WERI-Rb-1 (cell line): ENCODE results near the gene SMOC2.

Experiments used
- DNase-seq: peaks from one replicate; pipeline ENCODE4 v3.0.0-alpha.2; 2020
- H3K27ac ChIP-seq: fragments of 250-450 bp; sonication (Bioruptor Pico); 2 replicates; pipeline ENCODE4 v1.5.1; 2020; ENCODE audit warnings: mild to moderate bottlenecking, moderate library complexity
- H3K27me3 ChIP-seq: fragments of 250-450 bp; sonication (Bioruptor Pico); 2 replicates; pipeline ENCODE4 v1.5.1; 2021; ENCODE audit warnings: mild to moderate bottlenecking, low read depth, moderate library complexity; ENCODE audit not compliant: insufficient read depth, severe bottlenecking
- H3K36me3 ChIP-seq: fragments of 250-450 bp; sonication (Bioruptor Pico); 2 replicates; pipeline ENCODE4 v1.5.1; 2020; ENCODE audit warnings: mild to moderate bottlenecking, moderate library complexity
- H3K4me3 ChIP-seq: 2 replicates; pipeline ENCODE4 v1.5.1; 2011; ENCODE audit warnings: low read depth, mild to moderate bottlenecking, control low read depth, low read length
- H3K9me3 ChIP-seq: fragments of 250-450 bp; sonication (Bioruptor Pico); 2 replicates; pipeline ENCODE4 v1.5.1; 2021; ENCODE audit warnings: mild to moderate bottlenecking, moderate library complexity; ENCODE audit not compliant: severe bottlenecking
- CTCF ChIP-seq: IDR thresholded peaks from 2 replicates; pipeline ENCODE4 v1.5.1; 2011; ENCODE audit warnings: low read depth, mild to moderate bottlenecking, control low read depth, inconsistent platforms, low read length

SMOC2 gene

GRCh38 chr6:168584249-168584648 is 143.3 kb downstream of the SMOC2 start:
- H3K27me3 ChIP-seq: no peaks in the 10 kb centered on the region
- H3K36me3 ChIP-seq: no peaks in the 10 kb centered on the region
- H3K9me3 ChIP-seq: no peaks in the 10 kb centered on the region
- H3K27ac ChIP-seq: no peak overlapping the region
- H3K4me3 ChIP-seq: no peak overlapping the region
- TF ChIP-seq CTCF: no peak
- no peak for DNase-seq

GRCh38 chr6:168584671-168585070 is 143.7 kb downstream of the SMOC2 start:
- Histone ChIP-seq H3K9me3 (no peaks in the 10 kb centered on the region), H3K36me3 (no peaks in the 10 kb centered on the region), H3K4me3 (no peak overlapping the region), H3K27me3 (no peaks in the 10 kb centered on the region), H3K27ac (no peak overlapping the region)
- TF ChIP-seq CTCF: no peak
- DNase-seq: no peak

GRCh38 chr6:168585441-168585840 is 144.5 kb downstream of the SMOC2 start:
- DNase-seq: no peak
- Histone ChIP-seq H3K4me3 (no peak overlapping the region), H3K36me3 (no peaks in the 10 kb centered on the region), H3K27ac (no peak overlapping the region), H3K27me3 (no peaks in the 10 kb centered on the region), H3K9me3 (no peaks in the 10 kb centered on the region)
- no peak for TF ChIP-seq CTCF

- Histone ChIP-seq H3K36me3 (no peaks in the 10 kb centered on the region), H3K4me3 (no peak overlapping the region), H3K9me3 (no peaks in the 10 kb centered on the region), H3K27me3 (no peaks in the 10 kb centered on the region), H3K27ac (no peak overlapping the region)
- TF ChIP-seq CTCF: no peak
- DNase-seq: no peak
These were observed 148.3 kb downstream of the SMOC2 start for GRCh38 chr6:168589275-168589674.

- TF ChIP-seq CTCF: no peak
- H3K27me3 ChIP-seq: no peaks in the 10 kb centered on the region
- H3K4me3 ChIP-seq: no peak overlapping the region
- DNase-seq: no peak
- H3K9me3 ChIP-seq: no peaks in the 10 kb centered on the region
- no peak overlapping the region for H3K27ac ChIP-seq
- H3K36me3 ChIP-seq: no peaks in the 10 kb centered on the region
These were observed 149.4 kb downstream of the SMOC2 start for GRCh38 chr6:168590406-168590805.

GRCh38 chr6:168596344-168596743 is 155.4 kb downstream of the SMOC2 start:
- Histone ChIP-seq H3K36me3 (no peaks in the 10 kb centered on the region), H3K27ac (no peak overlapping the region), H3K9me3 (no peaks in the 10 kb centered on the region), H3K4me3 (no peak overlapping the region), H3K27me3 (no peaks in the 10 kb centered on the region)
- TF ChIP-seq CTCF: no peak
- no peak for DNase-seq
